Left ventricle myocardium superior (tissue), 1 donor: Measurements from ENCODE around the gene AGAP3. TPM values are rescaled to one million over a fixed set of nuclear protein-coding genes. Genes with fewer than 3 reads are reported as not detected.
A peak's percentile ranks its signal among the peaks of the same experiment; 100 is the strongest.

Source experiments
- ATAC-seq: fragments of 200-7000 bp; cut with Tn5 transposase; one replicate; pipeline ENCODE4 v1.9.1; 2020; ENCODE audit warnings: mild to moderate bottlenecking, moderate library complexity
- DNase-seq: peaks from one replicate; pipeline ENCODE4 v3.0.0-alpha.2; 2020
- intact Hi-C: fragments of 100-400 bp; cut with micrococcal nuclease; formaldehyde crosslinking; loops from one replicate; pipeline ENCODE4 v1.11.0; 2022
- total RNA-seq: library from RNA; stranded (reverse); fragmentation: NEBNext Ultra II Directional; extraction: Animal tissue kit (Norgen Biotek cat#: 25700); gene quantifications from one replicate; pipeline ENCODE4 v1.2.1, GENCODE V29; 2021
- donor health status: DM: no; HTN: yes; CAD: no; lungs with severe emphysema.

AGAP3 gene
- total RNA-seq, 1 donor from 2014 or later: 69.7 TPM

GRCh38 chr7:151118108-151119054 lies 32.1 kb downstream of the AGAP3 start:
- DNase-seq (no peak), ATAC-seq (no peak)
- intact Hi-C loops: no loop called here

- DNase-seq: no peak
- intact Hi-C loops: no loop called here
- ATAC-seq: no peak
Observed at GRCh38 chr7:151119055-151119415, 32.8 kb downstream of the AGAP3 start.

- DNase-seq (no peak), ATAC-seq (no peak)
- intact Hi-C loops: no loop called here
Observed at GRCh38 chr7:151119902-151120301, 33.6 kb downstream of the AGAP3 start.

- DNase-seq: no peak
- ATAC-seq: no peak
- intact Hi-C loops: no loop called here
Observed at GRCh38 chr7:151120896-151121295, 34.6 kb downstream of the AGAP3 start.

- no peak for DNase-seq
- ATAC-seq: no peak
- intact Hi-C loops: no loop called here
Observed at GRCh38 chr7:151121380-151122170, 35.3 kb downstream of the AGAP3 start.

GRCh38 chr7:151122276-151122675 lies 36.0 kb downstream of the AGAP3 start:
- intact Hi-C loops: no loop called here
- ATAC-seq (peak; percentile 32), DNase-seq (peak; percentile 62)

GRCh38 chr7:151122796-151123157 lies 36.5 kb downstream of the AGAP3 start:
- ATAC-seq (no peak), DNase-seq (no peak)
- intact Hi-C loops: no loop called here

GRCh38 chr7:151123158-151123821 lies 37.0 kb downstream of the AGAP3 start:
- DNase-seq (no peak), ATAC-seq (no peak)
- intact Hi-C loops: no loop called here

- DNase-seq (peak; percentile 87), ATAC-seq (peak; percentile 80)
- intact Hi-C loops: no loop called here
Observed at GRCh38 chr7:151123822-151124464, 37.7 kb downstream of the AGAP3 start.

- no peak for ATAC-seq
- DNase-seq: no peak
- intact Hi-C loops: no loop called here
Observed at GRCh38 chr7:151124481-151124880, 38.2 kb downstream of the AGAP3 start.

- no peak for DNase-seq
- intact Hi-C loops: loop anchor here (5.0 kb wide), 1 partner anchor 47 kb away; no protein-coding TSS in a partner anchor
- no peak for ATAC-seq
Observed at GRCh38 chr7:151124899-151125399, 38.7 kb downstream of the AGAP3 start.

GRCh38 chr7:151125470-151125845 lies 39.2 kb downstream of the AGAP3 start:
- DNase-seq (peak; percentile 80), ATAC-seq (peak; percentile 73)
- intact Hi-C loops: loop anchor here (5.0 kb wide), 1 partner anchor 47 kb away; no protein-coding TSS in a partner anchor

GRCh38 chr7:151125846-151126481 lies 39.7 kb downstream of the AGAP3 start:
- DNase-seq: no peak

GRCh38 chr7:151126491-151127137 lies 40.3 kb downstream of the AGAP3 start:
- ATAC-seq (no peak), DNase-seq (no peak)
- intact Hi-C loops: loop anchor here (5.0 kb wide), 1 partner anchor 46 kb away; no protein-coding TSS in a partner anchor

More at GRCh38 chr7:151125846-151126481, 39.7 kb downstream of the AGAP3 start:
- ATAC-seq: peak; percentile 33
- intact Hi-C loops: loop anchor here (5.0 kb wide), 1 partner anchor 46 kb away; no protein-coding TSS in a partner anchor

GRCh38 chr7:151128144-151128543 lies 41.9 kb downstream of the AGAP3 start:
- peak; percentile 20 for DNase-seq
- intact Hi-C loops: loop anchor here (5.0 kb wide), 1 partner anchor 44 kb away; no protein-coding TSS in a partner anchor

GRCh38 chr7:151128716-151129115 lies 42.4 kb downstream of the AGAP3 start:
- DNase-seq (no peak), ATAC-seq (no peak)
- intact Hi-C loops: loop anchor here (5.0 kb wide), 1 partner anchor 44 kb away; no protein-coding TSS in a partner anchor

More at GRCh38 chr7:151128144-151128543, 41.9 kb downstream of the AGAP3 start:
- no peak for ATAC-seq

GRCh38 chr7:151129117-151129959 lies 43.1 kb downstream of the AGAP3 start:
- no peak for ATAC-seq
- DNase-seq: peak; percentile 16
- intact Hi-C loops: loop anchor here (5.0 kb wide), 1 partner anchor 43 kb away; no protein-coding TSS in a partner anchor
